ENCODE data around the gene KCNAB2.

Gene KCNAB2

DNA sequence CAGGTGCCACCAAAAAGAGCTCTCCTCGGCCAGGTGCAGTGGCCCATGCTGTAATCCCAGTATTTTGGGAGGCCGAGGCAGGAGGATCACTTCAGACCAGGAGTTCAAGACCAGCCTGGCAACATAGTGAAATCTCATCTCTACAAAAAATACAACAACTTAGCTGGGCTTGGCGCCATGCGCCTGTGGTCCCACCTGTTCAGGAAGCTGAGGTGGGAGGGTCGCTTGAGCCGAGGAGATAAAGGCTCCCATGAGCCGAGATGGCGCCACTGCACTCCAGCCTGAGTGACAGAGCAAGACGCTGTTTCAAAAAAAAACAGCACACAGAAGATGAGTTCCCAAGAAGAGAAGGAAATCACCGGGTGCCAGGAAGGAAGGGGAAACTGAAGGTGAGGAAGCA is 67.4 kb downstream of the KCNAB2 start:
- FAIRE-seq, result no peak

- no peak for FAIRE-seq
Observed at GRCh38 chr1:6113745-6114144, 68.1 kb downstream of the KCNAB2 start.

DNA sequence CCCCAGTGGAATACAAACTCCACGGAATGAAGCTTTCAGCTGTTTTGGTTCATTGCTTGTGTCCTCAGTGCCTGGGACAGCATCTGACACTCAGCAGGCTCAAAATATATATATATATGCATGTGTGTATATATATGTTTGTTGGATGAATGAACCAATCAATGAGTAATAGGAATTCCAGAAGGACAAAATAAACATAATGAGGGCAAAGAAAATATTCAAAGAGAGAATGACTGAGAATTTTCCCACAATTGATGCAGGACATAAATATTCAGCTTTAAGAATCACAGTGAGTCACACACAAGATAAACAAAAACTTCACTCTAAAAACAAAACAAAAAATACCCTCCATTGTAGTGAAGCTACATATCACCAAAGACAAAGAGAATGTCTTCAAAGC is 70.4 kb downstream of the KCNAB2 start:
- no peak for FAIRE-seq

- peak; percentile 48 for FAIRE-seq
Observed at GRCh38 chr1:6117064-6117463, 71.4 kb downstream of the KCNAB2 start.

DNA sequence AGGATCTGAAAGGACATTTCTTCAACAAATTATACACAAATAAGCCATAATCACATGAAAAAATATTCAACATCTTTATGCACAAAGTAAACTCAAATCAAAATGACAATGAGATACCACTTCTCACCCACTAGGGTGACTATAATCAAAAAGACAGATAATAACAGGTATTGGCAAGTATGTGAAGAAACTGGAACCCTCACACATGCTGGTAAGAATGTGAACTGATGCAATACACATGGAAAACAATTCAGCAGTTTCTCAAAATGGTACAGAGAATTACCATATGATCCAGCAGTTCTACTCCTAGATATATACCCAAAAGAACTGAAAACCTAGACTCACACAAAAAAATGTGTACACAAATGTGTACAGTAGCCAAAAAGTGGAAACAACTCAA is 71.9 kb downstream of the KCNAB2 start:
- FAIRE-seq, result no peak

DNA sequence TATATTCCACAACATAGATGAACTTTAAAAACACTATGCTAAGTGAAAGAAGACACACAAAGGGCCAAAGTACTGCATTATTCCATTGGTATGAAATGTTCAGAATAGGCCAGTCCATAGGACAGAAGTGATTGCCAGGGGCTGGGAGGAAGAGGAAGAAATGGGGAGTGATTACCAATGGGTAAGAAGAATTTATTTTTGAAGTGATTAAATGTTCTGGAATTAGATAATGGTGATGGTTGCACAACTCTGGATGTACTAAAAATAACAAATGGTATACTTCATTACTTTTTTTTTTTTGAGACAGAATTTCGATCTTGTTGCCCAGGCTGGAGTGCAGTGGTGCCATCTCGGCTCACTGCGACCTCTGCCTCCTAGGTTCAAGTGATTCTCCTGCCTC is 72.7 kb downstream of the KCNAB2 start:
- FAIRE-seq, result no peak

DNA sequence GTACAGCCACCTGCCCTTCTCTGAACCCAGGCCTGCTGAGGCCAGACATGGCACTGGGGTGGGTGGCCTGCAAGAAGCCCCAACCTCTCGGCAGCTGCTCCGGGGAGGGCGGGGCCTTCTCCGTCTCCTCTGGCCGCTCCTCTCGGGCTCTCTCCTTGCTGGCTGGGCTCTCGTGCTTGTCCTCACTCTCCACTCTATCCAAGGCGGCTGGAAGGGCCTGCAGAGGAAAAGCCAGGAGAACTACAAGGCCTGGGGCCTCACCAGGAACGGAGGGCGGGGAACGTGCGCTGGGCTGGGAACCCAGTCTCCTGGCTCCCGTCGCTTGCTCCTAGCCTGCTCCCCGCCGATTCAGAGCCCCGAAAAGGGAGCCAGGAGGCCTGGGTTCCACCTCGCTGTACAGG is 75.3 kb downstream of the KCNAB2 start:
- no peak for FAIRE-seq

- no peak for FAIRE-seq
Observed at GRCh38 chr1:6121651-6122370, 76.1 kb downstream of the KCNAB2 start.

DNA sequence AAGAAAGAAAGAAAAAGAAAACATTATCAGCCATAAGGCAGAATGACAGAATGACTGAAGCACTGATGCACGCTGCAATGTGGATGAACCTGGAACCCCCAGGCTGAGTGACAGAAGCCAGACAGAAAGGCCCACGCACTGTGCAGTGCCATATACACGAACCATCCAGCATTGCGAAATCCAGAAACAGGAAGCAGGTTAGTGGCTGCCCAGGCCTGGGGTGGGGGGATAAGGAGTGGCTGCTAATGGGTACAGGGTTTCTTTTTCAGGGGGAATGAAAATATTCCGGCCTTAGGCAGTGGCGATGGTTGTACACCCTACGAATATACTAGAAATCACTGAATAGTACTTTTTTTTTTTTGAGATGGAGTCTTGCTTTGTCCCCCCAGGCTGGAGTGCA is 77.4 kb downstream of the KCNAB2 start:
- no peak for FAIRE-seq

- FAIRE-seq, result no peak
Observed at GRCh38 chr1:6123816-6124215, 78.1 kb downstream of the KCNAB2 start.

- no peak for FAIRE-seq
Observed at GRCh38 chr1:6124341-6124740, 78.7 kb downstream of the KCNAB2 start.

DNA sequence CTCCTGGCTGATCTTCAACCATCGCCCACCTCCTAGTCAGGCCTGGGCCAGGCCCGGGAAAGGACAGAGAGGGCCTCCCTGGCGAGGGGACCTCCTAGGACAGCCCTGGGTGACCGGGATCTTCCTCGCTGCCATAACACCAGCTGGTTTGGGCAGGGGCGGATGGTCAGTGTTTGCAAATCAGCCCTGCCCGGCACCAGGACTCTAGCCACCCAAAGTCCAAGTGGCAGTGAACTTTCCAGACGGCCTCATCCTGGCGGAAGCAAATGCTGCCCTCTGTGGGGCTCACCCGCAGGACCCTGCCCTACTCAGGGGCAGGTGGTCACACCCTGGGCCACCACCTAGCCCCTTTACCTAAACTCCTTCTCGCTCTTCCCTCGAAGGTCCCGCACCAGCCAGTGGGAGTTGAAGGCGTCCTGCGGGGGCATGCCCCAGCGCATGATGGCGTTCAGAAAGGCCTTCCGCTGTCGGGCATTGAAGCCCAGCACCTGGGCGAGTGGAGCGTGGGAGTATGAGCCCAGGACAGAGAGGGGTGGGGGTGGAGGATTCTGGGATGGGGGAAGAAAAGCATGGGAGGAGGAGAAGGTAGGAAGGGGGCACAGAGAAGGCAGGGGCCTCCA is 79.2 kb downstream of the KCNAB2 start:
- FAIRE-seq, result no peak

DNA sequence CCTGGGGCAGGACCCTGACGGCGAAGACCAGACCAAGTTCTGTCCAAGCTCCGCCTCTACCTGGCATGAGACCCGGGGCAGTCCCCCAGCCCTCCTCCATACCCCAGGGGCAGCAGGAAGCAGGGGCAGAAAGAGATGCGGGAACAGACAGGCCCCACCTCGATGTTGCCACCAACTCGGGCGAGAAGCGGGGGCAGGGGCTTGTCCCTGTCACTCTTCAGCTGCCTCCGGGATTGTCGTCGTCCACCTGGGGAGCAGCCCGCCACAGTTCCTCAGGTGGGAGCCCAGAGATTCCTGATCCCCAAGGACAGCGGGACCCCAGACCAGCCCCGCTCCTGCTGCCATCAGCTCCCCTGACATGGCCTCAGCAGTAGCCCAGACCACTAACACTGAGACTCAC is 79.7 kb downstream of the KCNAB2 start:
- FAIRE-seq, result no peak

DNA sequence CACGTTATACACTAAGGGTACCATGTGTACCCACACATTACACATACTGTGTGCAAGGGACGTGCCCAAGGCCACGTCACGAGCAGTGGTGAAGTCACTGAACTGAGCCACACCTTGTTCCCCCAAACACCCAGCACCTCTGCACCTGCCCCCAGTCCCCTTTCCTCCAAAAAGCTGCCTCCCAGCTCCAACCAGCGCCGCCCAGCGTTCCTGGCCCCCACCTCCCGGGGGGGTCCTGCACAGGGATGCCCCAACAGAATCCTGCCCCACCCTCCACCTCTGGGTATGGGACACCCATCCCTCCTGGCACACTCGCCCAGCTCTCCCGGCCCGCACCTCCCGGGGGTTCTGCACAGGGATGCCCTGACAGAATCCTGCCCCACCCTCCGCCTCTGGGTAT is 80.3 kb downstream of the KCNAB2 start:
- no peak for FAIRE-seq

GRCh38 chr1:6126521-6127067 is 80.9 kb downstream of the KCNAB2 start:
- FAIRE-seq, result no peak

- no peak for FAIRE-seq
Observed at GRCh38 chr1:6127587-6128163, 82.0 kb downstream of the KCNAB2 start.

DNA sequence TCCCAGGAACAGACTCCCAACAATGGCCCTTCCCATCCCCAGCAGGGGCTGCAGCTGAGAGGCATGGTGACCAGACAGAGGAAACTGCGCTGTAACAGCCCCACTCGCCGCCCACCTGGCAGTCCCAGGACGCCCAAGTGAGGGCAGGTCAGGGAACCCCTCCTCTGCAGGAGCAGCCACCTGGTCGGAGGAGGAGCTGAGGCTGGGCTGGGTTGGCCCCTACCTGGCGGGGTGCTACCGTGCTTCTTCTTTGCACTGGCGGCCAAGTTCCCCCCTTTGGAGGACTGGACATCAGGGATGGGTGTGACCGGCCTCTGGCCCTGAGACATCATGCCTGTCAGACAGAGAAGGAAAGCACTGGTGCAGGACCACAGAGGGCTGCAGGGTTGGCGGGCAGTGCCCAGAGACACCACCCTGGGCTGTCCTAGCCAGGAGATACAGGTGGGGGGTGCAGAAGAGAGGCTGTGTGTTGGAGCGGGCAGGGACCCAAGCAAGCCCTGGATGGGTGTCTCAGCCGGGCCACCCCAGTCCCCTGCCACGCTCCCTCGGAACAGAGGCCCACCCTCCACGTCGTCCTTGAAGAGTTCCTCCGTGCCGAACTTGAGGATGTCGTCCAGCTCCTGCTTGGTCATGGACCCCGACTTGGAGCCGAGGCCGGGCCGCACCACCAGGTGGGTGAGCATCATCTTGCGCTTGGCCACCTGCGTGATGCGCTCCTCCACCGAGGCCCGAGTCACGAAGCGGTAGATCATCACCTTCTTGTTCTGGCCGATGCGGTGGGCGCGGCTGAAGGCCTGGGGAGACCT is 82.8 kb downstream of the KCNAB2 start:
- no peak for FAIRE-seq

- FAIRE-seq, result no peak
Observed at GRCh38 chr1:6129313-6129712, 83.6 kb downstream of the KCNAB2 start.

- no peak for FAIRE-seq
Observed at GRCh38 chr1:6130036-6130435, 84.3 kb downstream of the KCNAB2 start.

GRCh38 chr1:6130596-6130995 is 84.9 kb downstream of the KCNAB2 start:
- FAIRE-seq, result no peak

- FAIRE-seq, result no peak
Observed at GRCh38 chr1:6131561-6131960, 85.9 kb downstream of the KCNAB2 start.

- FAIRE-seq, result no peak
Observed at GRCh38 chr1:6133146-6133895, 87.6 kb downstream of the KCNAB2 start.

- FAIRE-seq, result no peak
Observed at GRCh38 chr1:6134206-6134605, 88.5 kb downstream of the KCNAB2 start.

Measured in G401.6 (cell line).